ELF-1 (cell line): ENCODE results near the gene COBL.

Experiments
- DNase-seq: peaks from one replicate; pipeline ENCODE4 v3.0.0-alpha.2; 2016; ENCODE audit warnings: low read depth, low spot score

The COBL gene

DNA sequence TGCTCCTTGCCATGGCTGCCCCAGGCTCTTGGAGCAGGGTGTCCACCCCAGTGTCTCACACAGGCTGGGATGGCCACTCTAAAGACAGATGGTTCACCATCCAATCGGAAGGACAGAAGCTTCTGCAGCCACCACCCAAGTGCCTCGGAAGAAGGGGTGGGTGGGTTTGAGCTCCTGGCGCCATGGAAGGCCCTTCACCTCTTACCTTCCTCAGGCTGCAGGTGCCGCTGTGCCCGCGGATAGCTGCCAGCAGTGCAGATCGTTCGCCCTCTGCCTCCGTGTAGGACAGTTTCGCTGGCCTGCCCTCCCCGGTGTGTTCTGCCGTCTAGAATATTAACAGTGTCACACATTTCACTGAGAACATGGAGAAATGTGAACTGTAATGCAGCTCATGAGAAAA lies 290.3 kb downstream of the COBL start:
- DNase-seq = no peak

GRCh38 chr7:51025668-51026067 lies 290.9 kb downstream of the COBL start:
- no peak for DNase-seq

GRCh38 chr7:51024867-51025266 lies 291.7 kb downstream of the COBL start:
- no peak for DNase-seq

GRCh38 chr7:51023547-51023946 lies 293.1 kb downstream of the COBL start:
- DNase-seq = no peak

DNA sequence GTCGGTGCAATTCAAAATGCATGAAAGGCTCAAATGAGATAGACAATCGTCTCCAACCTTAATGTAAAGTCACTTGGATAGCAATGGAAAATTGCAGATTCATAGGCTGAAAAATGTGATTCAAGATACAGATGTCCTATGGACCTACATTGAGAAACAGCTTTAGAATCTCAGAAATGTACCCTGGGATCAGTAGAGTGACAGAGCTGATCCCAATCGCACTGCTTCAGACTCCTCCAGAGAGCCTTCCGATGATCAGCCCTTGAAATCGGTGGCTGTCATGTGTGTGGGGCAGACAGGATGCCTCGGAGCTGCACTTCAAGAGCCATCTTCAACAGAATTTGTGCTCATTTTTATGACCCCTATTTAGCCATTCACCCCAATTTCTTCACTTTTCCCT lies 293.8 kb downstream of the COBL start:
- no peak for DNase-seq

DNA sequence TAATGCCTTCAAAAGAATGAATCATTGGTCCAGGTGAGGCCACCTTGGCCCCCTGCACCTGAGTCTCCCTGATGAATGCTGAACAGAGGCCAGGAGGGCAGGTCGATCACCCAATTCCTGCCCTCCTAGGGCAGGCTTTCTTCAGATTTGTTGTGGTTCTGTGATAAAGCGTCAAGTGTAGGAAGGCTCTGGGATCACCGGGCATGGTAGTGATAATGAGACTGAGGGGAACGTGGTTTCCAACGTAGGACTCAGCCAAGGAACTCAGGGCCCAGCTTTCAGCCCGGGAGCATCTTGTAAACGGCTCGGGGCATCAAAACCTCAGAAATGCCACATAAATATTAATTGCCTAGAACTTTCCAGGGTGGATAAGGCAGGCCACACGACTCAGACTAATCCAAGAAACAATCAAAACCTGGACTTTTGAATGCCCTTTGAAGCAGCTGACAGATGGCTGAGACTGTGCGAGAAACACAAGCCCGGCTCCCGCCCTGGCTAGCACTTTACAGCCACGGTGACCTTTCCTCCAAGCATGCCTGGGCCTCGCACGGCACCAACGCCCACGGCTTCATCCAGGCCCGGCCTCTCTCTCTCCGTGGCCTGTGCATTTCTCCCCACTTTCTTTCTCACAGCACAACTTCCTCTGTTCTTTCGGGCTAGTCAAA lies 294.6 kb downstream of the COBL start:
- DNase-seq = no peak

DNA sequence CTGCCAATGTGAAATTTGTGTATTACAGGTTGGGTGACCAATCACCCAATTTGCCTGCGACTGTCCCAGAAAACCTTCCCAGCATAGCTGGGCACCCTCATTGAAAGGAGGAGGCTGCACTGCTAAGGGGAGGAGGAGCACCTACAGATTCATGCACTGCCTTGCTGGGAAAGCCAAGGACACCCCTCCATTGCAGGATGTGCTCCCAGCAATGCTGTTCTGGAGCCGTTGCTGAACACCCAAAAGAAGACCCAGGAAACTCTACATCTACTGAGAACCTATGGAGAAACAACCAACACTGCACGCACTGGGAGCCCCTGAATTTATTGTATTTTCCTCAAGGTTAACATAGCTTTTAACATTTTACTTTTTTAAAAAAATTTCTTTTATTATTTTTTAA lies 295.7 kb downstream of the COBL start:
- DNase-seq = no peak

GRCh38 chr7:51019891-51020870 lies 296.4 kb downstream of the COBL start:
- DNase-seq = no peak

GRCh38 chr7:51019191-51019844 lies 297.3 kb downstream of the COBL start:
- DNase-seq = no peak

DNA sequence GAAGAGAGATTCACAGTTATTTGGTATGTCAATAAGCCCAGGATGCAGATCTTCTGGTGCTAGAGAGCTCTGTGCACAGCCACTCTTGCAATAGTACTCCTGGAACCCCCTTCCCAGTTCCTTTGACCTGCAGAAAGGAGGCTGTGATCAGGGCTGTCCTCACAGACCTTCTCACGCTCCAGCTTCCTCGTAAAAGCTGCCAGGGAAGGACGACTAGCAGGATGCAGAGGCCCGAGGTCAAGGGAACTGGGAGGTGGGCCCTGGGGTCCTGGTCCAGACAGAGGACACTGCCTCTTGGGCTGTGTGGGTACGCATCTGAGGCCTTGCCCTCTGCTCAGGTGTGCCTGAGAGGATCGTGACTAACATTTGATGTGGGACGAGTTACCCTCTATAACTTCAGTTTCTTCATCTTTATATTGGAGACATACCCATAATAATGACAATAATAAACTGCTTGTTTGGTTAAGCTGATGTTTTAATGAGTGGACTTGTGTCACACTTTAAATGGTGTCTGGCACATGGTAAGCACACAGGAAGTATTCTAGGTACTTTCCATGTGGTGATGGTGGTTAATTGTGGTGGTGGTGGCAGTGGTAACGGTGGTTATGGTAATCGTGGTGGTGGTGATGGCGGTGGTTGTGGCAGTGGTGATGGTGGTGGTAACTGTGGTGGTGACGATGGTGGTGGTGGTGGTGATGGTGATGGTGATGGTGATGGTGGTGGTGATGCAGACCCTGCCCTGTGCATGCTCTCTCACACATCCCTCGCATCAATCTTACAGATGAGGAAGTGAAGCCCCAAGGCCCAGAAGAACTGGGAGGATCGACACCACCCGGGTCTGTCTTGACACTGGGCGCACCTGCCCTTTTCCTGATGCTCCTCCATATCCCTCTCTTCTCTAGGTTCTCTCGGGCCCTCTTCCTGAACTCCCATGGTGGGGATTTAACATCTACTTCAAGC lies 298.8 kb downstream of the COBL start:
- no peak for DNase-seq

DNA sequence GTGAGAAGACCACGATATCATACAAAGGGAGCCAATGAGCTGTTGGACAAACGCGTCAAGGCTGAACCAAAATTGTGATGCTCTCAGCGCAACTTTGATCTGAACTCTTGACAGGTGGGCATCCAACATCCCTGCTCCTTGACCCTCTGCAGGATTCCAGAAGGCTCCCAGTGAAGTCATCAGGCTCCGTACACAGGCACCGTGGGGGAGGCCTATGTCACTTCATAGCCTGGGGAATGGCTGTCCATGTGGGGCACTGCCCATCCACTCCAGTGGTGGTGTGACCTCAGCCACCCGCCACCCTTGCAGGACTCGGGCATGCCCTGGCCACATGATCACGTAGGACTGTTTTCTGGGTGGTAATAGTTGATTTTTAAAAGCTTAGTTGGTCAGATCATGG lies 300.1 kb downstream of the COBL start:
- DNase-seq = no peak

GRCh38 chr7:51015581-51015980 lies 301.0 kb downstream of the COBL start:
- DNase-seq = no peak

DNA sequence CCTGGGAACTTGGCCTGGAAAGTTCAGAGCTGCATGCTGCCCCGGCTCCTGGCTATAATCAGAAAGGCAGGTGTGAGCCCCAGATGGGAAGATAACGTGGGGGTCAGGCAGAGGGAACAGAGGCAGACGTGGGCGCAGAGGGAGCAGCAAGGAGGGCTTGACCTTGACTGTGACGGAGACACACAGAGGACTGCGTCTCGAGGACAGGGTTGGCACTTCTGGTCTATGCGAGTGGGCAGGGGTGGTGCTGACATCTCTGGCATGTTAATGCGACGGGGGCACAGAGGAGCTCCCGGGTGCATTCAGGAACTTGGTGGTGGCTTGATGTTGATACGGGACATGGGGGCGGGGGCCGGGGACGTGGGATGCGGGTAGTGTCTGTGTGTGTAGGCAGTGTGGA lies 301.8 kb downstream of the COBL start:
- DNase-seq = no peak

GRCh38 chr7:51013861-51014511 lies 302.6 kb downstream of the COBL start:
- DNase-seq = peak; percentile 12

GRCh38 chr7:51013218-51013786 lies 303.3 kb downstream of the COBL start:
- no peak for DNase-seq

DNA sequence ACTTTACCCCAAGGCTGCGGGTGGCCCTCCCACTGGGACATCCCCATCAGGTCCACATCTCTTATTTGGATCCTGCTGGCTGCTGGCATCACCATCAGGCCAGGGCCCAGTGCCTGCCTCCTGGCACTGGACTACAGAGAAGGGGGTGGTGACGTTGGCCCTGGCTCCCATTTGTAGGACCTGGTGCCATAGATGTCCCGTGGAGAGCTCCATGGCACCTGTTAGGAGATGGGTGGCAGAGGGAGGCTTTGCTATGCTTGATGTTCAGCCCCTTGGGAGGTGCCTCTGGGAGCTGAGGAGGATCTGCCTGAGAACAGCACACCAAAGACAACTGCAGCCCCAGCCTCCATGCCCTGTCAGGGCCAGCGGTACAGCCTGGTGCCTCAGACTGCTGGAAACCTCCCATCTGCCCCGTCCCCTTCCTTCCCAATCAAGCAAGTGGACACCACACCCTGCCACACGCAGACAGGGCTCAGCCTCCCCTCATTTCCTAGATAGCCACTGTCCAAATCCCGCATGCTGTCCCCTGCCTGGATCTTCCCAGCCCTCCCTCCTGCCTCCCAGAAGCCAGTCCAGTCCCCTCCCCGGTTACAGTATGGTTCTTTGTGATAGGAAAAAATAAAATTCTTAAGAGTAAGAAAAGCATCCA lies 303.9 kb downstream of the COBL start:
- no peak for DNase-seq

DNA sequence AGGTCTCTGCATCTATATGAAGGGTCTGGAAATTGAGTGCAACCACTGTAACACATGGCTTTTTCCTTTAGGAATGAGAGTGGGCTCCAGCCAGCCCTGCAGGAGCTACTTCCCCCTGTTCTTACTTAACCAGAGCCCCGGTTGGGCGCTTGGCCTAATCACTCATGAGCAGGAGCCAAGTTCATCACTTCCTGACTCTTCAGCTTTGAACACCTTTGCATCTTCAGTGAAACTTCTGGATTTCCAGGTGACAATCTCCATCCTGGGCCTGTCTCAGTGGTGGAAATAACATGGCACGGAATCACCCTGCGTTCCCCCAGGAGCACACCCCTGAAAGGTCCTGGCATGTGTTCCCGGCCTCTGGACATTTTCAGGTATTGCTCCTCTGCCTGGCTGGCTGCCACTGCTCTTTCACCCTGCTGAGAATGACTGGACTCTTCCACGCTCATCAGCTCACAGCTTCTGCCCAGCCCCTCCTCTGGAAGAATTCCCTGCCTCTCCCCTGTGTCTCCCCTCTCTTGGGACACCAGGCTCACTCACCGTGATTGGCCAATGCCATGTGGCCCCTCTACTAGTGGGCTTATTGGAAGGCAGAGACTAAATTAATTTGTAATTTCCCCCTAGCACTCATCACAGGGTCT lies 304.8 kb downstream of the COBL start:
- DNase-seq = no peak

DNA sequence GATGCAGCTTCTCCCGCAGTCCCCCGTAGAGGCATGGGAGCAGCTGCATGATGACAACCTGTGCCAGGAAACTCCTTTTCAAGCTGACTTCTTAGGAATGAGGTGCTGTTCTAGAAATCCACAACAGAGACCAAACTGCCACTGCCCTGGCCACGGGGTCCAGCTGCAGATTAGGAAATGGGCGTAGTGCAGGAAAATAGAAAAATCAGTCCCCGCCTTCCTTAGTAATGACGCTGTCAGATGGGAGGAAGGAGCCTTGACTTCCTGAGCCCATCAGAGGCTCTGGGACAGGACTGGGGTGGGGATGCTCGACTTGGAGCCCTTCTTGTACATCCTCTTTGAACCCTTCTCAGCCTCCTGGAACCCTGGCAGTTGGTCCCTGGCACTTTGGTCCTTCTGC lies 306.1 kb downstream of the COBL start:
- no peak for DNase-seq

DNA sequence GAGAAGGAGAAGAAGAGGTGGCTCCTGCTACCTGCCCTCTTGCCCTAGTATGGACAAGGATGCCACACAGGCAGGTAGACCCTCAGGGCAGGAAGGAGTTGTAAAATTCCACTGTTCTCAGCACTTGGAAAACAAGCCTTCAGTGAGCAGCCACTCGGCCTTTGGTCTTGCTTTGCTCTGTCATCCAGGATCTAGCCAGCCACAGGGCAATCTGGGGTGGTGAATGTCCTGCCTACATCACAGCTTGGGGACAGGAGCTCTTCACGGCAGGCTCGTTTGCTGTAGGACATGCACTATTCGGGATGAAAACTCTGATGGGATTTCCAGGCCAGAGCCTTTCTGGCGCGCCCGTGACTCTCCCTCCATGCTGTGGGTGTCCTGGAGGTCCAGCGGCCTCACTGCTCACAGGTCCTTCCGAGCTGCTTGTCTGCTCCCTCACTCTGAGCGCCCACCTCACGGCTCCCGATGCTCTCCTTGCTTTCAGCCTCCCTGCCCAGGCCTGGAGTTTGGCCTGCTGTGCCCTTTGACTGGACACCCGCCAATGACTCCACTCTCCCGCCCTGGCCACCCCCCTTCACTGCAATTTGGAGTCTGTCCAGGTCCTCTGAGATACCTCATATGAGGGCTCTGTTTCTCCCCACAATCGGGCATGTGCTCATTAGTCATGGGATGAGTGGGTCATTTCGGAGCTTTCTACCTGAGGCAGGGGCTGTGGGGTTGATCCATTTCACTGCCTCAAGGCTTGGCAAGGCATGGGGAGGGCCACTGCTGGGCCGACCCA lies 306.7 kb downstream of the COBL start:
- peak; percentile 69 for DNase-seq
